HT-29 (cell line): ENCODE measurements around the gene GBF1. TPM values are rescaled to one million over a fixed set of nuclear protein-coding genes. Genes with fewer than 3 reads are reported as not detected.
"Not testable (repeated sequence)": the region's sequence is repeated elsewhere in the genome, so short reads cannot be mapped to it uniquely, and the experiment has no call there.

Experiments used
- DNase-seq: peaks from one replicate; pipeline ENCODE4 v3.0.0-alpha.2; 2015; ENCODE audit warnings: low spot score
- total RNA-seq: library from RNA; depleted of rRNA; stranded (reverse); fragments of >200 nt; shearing (Covaris generic); gene quantifications from 2 replicates; pipeline ENCODE4 v1.2.3, GENCODE V29; 2014

GBF1 gene
- total RNA-seq, 1 experiment from 2014 or later = 32.5 TPM

DNA sequence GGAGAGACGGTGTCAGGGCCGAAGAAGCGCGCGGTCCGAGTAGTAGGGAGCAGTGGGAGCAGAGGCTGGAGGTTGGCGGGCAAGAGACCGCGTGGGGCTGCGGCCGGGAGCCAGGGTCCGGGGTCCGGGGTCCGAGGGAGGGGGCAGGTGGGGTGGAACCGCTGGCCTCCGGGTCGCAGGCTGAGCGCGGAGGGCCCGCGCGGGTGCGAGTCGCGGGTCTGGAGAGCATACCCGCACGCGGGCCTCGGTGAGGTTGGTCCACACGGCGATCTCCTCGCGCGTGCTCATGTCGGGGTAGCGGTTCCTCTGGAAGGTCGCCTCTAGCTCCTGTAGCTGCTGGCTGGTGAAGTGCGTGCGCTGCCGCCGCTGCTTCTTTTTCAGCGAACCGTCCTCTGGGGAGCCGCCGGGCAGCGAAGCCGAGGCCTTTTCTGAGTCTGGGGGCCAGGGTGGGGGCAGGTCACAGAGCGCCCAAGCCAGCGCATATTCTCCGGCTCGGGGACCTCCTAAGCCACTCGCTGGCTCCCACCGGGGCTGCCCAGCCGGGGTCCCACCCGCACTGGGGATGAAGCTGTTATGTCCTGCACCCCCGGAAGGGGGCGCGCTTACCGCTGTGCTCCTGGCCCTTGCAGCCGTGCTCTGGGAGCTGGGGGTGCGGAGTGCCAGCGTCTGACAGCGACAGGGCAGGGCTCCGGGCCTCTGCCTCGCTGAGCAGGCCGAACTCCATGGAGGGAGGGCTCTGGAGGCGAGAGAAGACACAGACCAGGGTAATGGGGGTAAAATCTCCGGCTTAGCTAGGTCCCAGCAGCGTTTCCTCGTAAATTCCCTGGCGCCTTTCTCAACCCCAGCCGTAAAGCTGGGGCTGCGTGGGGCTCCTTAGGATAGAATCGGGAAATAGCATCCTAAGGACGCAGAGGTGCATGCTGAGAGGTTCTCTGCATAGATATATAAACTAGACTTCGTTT is 13.7 kb upstream of the GBF1 start:
- DNase-seq = peak; percentile 47

DNA sequence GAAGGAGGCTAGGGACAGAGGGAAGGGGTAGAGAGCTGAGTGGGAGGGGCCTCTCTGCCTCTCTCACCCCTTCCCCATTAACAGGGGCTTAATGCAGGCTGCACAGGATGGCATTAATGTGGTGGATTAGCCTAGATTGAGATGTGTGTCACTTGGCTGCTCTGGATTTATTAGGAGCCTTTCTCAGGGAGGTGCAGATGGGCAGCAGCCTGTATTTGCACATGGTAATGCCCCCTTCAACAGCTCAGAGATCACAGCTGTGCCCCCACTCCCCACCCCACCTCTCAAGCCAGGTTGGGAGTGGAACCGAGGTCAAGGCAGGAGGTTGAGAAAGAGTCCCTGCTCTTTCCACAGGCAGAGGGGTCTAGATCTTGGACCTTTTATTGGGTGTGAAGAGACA is 11.3 kb upstream of the GBF1 start:
- DNase-seq = no peak

DNA sequence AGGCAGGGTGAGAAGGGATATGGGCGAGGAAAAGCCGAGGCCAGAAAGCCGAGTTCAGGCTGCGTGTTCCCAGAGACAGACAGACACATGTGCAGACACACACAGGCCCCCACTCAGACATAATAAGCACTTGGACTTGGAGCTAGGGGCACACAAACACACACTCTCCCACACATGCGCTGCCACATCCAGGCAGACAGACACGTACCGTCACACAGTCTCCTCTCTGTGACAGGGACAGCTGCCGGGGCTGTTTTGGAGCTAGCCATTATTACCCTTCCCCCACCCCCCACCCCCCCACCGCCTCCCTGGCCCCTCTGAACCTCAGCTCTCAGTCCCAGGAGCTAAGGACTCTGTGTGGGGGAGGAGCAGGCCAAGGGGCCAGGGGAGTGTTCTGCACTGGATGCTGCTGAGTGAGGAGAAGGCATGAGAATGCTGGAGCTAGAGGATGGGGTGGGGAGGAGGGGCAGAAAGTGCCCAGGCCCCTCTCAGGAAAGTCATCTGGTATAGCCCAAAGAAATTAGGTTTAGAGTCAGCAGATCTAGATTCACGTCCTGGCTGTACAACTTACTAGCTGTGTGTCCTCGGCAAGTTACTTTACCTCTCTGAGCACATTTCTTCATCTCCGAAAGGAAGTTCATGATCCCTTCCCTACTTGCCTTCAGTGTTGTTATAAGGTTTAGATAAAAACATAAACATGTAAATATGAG is 10.3 kb upstream of the GBF1 start:
- DNase-seq = no peak

DNA sequence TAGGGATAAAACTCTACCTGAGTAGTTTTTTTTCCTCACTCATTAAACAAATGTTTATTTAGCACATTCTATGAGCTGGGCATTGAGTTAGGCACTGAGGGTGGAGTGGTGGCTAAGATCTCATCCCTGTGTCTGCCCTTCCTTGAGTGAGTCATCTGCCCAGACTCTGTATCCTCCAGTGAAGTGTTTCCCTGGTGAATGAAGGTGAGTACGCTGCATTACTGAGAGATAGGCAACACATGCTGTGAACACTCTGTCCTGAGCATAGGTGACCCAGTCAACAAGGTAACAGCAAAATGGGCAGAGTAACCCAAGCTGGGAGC is 9.8 kb upstream of the GBF1 start:
- DNase-seq = peak; percentile 56

DNA sequence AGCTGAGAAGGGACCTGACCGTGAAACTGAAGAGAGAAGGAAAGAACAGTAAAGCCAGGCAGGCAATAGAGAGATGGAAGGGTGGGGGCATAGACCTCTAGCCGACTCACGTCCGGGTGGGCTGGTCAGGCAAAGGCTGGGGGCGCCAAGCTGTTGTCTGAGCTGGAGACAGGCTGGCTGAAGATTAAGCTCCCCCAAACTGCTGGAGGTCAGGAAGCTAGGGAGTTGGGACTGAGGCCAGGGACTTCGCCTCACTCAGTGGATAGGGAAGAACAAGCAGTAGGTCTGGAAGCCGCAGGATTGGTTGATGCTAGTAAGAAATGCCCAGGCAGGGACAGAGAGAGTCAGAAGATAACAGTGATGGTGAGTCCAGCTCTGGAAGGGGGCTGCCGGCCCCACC is 9.3 kb upstream of the GBF1 start:
- no peak for DNase-seq

DNA sequence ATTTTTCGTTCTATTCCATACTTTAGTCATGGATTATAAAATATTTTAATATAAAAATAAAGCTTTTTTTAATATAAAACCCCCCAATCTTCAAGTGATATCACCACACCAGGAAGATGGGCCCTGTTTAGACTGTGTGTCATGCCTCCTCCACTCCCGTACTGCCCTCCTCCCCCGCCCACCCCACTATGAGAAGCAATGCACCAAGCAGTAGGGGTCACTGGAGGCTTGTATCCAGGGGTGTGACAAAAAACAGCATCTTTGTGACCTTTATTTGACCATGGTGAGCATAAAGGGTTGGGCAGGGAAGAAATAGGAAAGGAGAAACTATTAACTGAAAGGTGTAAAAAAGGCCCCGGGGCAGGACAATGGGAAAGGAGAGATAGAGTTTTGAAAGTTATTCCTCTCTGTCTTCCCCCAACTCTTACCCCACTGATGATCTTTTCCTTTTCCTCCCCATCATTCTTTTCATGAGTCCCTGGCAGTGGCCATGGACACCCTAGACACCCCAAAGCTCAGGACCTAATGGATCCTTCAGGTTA is 7.5 kb upstream of the GBF1 start:
- no peak for DNase-seq

DNA sequence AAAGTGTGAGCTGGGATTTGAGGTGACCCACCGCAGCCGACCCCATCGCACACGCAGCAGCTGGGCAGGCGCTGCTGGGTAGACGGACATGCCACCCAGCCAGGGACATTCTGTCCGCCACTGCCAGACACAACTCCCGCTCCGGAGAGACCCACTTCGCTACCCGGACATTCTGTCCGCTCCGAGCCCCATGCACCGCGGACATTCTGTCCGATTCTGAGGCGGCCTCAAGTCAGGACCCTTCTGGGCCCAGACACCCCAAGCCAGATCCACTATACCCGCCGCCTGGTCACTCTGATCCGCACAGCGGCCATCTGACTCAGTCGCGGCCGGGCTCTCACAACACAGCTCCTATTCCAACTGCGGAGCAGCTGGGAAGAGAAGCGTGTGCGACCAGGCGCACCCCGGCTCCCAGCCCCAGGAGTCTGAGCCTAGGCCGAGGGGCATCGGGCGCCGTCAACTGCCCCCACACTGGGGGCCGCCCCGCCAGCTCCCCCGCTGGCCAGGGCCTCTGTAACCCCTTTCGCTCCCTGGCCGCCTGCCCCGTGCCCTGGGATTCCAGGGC is 4.8 kb upstream of the GBF1 start:
- DNase-seq = no peak

DNA sequence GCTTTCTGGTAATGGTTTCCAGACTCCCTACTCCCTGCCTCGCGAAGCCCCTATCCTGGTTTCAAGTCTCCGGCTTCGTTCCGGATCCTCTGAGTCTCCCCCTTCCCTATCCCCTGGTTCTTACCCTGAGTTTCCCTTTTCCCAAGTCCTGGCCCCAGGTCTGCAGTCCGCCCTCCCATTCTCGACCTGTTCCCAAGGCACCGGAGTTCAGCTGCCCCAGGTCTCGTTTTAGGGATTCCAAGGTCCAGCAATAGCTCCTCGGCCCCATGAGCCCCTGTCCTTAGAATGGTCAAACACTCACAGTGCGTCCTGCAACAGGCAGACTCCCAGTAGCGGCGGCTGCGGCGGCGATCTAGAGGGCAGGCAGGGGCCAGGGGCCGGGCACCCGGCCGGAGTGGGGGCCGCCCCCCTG is 4.3 kb upstream of the GBF1 start:
- no peak for DNase-seq

DNA sequence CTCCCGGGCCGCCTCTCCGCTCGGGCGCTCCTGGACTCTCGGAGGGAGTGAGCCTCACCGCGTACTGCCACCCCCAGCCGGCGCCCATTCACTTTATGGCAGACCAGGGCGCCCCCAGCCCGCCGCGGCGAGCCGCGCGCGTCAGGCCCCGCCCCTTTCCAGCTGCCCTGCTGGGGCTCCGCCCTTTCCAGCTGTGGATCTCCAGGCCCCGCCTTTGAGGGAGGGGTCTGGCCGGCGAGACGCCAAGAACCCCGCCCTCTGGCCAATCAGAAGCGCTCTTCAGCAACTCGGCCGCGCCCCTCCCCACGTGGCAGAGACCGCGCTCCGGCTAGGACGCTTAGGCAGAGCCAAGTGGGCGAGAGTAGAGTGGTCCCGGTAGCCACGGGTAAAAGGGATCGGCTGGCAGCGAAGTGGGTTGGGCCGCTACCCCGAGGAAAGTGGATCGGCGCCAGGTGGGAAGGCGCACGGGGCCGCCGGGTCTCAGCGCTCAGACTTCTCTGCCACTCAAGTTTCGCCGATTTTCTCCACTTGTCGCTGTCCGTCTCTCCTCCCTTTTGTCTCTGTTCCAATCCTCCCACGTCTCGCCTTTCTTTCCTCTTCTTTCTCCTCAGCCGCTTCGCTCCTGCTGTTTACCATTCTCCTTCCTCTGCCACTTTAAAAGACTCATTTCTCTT is 3.8 kb upstream of the GBF1 start, which contains the start of gene PITX3:
Gene PITX3 (minus strand): TSS at position 69 of the 674 bp plus-strand sequence. CDS start 9,432 bp downstream, outside the sequence.
- peak; percentile 84 for DNase-seq

DNA sequence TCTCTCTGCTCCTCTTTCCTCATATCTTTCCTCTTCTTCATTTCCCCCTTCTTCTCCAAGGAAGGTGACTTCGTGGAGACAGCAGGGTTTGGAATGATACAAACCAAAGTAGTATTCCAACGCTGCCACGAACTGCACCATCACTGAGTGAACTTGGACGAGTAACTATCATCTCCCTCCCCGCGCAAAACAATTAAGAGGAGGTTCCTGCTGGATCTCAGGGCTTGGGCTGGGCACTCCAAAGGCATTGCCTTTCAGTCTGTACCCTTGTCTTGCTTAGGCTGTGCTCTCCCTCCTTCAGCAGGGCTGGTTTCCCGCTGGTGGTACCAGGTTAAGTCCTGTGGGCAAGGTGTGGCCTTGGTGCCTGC is 3.2 kb upstream of the GBF1 start:
- DNase-seq = no peak

DNA sequence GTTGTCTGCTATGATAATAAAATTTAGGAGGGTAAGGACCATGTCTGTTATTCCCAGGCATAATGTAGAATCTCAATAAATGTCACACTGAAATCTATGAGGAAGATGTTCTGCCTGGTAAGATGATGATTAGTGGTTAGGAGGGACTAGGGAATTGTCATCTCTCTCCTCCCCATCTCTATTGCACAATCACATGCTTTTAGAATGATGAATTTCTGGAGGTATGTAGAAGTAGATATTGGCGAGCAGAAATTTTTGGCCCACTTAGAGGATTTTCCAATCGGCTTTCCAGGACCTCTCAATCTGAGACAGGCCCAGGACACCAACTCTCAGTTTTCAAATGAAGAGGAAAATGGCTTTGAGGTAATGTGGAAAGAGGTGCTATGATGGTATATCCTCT is 2.0 kb upstream of the GBF1 start:
- no peak for DNase-seq

DNA sequence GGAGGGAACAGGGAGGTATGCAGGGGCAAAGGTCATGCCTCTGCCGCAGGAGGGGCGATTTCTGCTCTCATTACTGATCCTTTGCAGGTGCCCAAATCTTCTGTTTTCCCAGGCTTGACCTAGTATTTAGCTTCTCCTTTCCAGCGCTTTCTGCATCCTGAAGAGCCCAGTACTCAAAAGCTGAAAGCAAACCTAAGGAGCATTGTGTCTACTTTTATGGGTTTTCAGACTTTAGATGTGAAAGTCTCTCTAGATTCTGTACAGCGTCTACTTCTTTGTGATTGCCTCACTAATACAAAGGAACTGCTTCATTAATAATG is 560 bp downstream of the GBF1 start:
- DNase-seq = no peak

DNA sequence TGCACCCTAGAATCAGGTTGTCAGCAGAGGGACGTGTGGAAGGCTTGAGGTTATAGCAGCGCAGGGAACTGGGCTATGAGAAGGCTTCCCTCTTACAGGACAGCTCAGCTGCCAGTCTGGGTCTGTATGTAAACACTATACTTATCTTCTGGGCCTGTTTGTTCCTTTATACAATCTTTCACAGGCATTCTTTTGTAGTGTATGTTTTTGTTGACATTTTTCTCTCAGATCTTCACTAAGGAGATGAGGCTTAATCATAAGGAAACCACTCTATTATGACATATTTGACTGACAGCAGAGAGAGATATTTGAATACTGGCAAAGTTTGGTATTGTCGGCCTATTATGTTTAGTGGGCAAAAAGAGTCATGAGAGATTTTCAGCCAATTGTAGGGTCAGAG is 929 bp downstream of the GBF1 start:
- DNase-seq = peak; percentile 28

DNA sequence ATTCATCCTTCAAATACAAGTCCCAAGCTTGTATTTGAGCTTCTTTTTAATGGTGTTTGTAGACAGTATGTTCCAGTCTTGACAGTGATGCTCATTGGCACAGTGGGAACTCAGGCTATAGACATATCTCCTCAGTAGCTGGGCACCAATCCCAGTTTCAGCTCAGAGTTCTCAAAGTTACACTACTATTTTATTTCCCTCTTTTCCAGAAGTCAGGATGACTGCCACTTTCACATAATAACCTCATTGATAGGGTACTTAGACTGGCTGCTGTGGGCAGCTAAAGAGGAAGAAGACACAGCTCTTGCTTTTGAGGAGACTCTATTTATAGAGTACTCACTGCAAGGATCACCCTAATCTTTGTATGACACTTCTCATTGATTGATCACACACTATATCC is 2.4 kb downstream of the GBF1 start:
- no peak for DNase-seq

DNA sequence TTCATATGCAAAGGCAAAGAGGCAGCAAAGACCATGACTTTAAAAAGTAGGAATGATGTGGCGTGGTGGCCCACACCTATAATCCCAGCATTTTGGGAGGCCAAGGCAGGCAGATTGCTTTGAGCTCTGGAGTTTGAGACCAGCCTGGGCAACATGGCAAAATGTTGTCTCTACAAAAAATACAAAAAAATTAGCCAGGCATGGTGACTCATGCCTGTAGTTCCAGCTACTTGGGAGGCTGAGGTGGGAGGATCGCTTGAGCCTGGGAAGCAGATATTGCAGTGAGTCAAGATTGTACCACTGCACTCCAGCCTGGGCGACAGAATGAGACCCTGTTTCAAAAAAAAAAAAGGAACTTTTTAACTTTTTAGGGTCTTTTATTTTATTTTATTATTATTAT is 7.2 kb downstream of the GBF1 start:
- not testable (repeated sequence) for DNase-seq

DNA sequence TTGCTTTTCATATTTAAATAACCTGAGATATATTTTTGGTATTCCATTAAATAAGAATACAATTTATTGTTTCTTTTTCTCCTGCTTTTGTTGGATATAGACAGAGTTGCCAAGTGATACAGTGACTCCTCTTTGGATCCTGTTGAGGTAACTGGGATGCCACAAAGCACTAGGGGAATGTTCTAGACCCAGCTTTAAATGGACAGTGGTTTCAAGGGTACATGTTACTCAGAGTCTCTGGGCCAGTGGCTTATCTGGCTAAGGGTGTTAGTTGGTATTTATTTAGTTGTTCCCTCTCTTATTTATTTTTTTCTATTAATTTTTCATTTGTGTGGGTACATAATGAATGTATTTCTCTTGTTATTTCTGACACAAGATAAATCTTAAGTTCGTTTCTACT is 9.1 kb downstream of the GBF1 start:
- no peak for DNase-seq

DNA sequence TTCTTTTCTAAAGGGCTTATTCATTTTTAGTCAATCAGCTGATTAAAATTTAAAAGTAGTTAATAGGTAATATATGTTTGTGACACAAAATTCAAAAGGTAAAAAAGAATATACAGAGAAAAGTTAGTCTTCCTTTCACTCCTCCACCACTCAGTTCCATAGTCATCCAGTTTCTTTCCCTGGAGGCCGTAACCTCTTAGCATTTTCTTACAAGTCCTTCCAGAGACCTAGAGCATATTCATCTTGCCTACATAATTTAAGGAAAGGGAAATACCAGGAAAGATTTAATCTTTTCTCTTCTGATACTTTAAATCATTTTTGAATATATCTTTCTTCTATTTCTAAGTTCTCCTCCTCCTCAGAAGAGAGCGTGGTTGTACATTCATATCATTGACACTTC is 10.1 kb downstream of the GBF1 start:
- DNase-seq = no peak

DNA sequence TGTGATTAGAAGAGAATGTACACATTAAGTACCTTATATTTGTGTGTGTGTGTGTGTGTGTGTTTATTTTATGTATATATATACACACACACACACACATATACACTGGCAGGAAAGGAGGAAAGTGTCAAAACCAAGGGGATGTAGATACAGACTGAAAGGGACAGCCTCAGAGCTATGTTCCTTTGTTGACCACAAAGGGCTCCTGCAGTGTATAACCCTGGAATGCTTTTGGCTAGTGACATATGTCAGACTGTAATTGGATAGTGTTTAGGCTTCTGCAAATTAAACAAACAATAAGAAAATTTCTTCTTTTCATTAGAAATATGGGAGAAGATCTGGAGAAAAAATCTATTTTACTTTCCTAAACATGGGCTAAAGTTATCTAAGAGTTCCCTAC is 15.9 kb downstream of the GBF1 start:
- DNase-seq = no peak

DNA sequence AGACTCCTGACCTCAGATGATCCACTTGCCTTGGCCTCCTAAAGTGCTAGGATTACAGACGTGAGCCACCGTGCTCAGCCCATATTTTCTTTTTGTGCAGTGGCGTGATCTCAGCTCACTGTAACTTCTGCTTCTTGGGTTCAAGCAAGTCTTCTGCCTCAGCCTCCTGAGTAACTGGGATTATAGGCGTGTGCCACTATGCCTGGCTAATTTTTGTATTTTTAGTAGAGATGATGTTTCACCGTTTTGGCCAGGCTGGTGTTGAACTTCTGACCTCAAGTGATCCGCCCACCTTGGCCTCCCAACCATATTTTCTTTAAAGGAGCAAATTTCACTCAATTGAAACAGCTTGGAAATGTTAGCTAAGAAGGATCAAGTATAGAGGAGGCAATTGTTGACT is 16.5 kb downstream of the GBF1 start:
- DNase-seq = no peak

DNA sequence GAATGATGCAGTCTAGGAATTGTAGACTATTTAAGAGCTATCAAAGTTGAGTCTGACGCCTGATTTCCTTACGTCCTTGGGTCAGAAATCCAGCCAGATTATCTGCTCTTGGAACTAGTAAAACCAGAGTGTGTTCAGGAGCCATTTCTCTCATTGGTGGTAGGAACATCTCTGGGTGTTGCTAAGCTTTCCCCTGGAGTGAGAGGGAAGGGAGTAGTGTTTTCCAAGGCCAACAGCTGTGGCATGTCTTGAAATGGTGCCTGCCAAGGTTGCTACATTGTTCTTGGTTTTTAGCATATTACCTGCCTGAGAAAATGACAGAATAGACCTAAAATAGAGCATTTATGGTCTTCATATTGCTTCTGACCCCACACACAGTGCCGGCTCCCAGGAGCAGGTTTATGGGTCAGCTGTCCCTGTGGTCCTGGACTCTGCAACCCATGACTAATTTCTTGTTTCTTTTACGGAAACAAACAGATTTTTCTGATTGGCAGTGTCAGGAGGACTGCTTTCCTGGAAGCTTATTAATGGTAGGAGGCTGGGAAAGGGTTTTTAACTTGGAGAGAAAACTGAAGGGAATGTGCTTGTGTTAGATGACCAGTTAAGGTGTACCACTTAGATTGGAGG is 17.5 kb downstream of the GBF1 start:
- no peak for DNase-seq

DNA sequence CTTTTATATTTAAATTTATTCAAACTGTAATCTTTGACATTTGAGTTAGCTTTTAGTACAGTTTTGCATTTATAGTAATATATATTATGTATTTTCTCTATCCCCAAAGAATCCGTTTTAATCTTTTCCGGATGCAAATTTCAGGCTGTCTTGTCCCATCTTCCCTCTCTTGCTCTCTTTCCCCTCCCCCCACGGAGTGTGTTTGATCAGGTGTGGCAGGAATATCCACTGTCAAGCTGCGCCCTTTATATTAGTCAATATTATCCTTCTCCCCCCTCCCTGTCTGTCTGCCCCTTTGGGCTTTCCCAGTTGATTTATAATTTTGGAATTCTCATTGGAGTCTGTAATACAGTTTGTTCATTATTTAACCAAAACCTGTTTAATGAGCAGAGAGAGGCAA is 19.0 kb downstream of the GBF1 start:
- no peak for DNase-seq

DNA sequence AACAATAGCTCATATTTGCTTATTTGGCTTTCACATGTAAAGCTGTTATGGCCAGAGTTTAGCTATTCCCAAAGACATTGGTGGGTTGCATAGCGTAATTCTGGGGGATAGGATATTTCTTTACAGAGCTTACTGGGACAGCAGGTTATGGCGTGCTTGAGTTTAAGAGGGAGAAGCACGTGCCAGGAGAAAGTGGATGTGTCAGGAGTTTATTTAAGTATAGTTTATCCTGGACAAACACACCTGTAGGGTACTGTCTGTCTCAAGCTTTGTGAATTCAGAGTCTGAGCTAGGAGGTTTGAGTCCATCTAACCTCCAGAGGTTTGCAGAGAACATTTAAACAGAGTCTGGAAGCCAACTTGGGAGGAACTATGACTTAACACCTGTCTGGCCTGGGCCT is 21.3 kb downstream of the GBF1 start:
- DNase-seq = no peak
